HCT116 (cell line): ENCODE measurements around the gene LPAR1. TPM values are rescaled to one million over a fixed set of nuclear protein-coding genes. Genes with fewer than 3 reads are reported as not detected.

Experiments
- ATAC-seq: fragments of 200-7000 bp; cut with Tn5 transposase; 2 replicates; pipeline ENCODE4 v1.9.1; 2020; ENCODE audit warnings: mild to moderate bottlenecking, moderate library complexity
- BruUV-seq: library from RNA; stranded (reverse); fragments of 400-500 nt; replicated peaks from 2 replicates; lab custom pipeline; 2021; lab: Mats Ljungman, UMichigan
- CTCF ChIA-PET: fragments of 300-600 bp; sonication (Branson Sonifier 250); formaldehyde crosslinking; loops from one replicate; lab custom pipeline; 2021; ENCODE audit warnings: antibody characterized with exemption; lab: Charles Lee
- POLR2A ChIA-PET: fragments of 300-600, 350-600 bp; sonication (Branson Sonifier 250); formaldehyde crosslinking; loops from one replicate; lab custom pipeline; 2021; ENCODE audit warnings: antibody characterized with exemption; lab: Charles Lee
- RAD21 ChIA-PET, 2 experiments: fragments of 300-600 bp; sonication (Branson Sonifier 250); formaldehyde crosslinking; loops; one replicate each; lab custom pipeline; 2023; ENCODE audit warnings: low total read pairs in 2 of 2; ENCODE audit not compliant: uncharacterized antibody in 2 of 2, unreplicated experiment in 2 of 2, low non-redundant PET in 1 of 2; lab: Charles Lee
- DNase-seq: peaks from one replicate; pipeline ENCODE4 v3.0.0-alpha.2; 2010; ENCODE audit warnings: low read depth, low spot score
- H2AFZ ChIP-seq: fragments of 200-600 bp; shearing (Covaris generic), sonication (generic); 2 replicates; pipeline ENCODE4 v1.6.1; 2017; ENCODE audit warnings: low read depth, mixed run types, mixed read lengths, antibody characterized with exemption, low read length; ENCODE audit not compliant: poor library complexity, severe bottlenecking
- H3K27ac ChIP-seq: 2 replicates; pipeline ENCODE4 v1.5.1; 2012; ENCODE audit warnings: low read depth, low read length
- H3K27me3 ChIP-seq: fragments of 200-600 bp; sonication (generic); 2 replicates; pipeline ENCODE4 v1.6.1; 2016; ENCODE audit warnings: mixed run types, low read length, mixed read lengths; ENCODE audit not compliant: insufficient read depth
- H3K36me3 ChIP-seq, 2 experiments: fragments of 200-500 bp in 1 of 2; fragments of 200-600 bp in 1 of 2; sonication (Bioruptor generic) in 1 of 2; sonication (generic) in 1 of 2; 2 replicates each; pipeline versions ENCODE4 v1.5.1 to v1.6.1; 2014 to 2016; ENCODE audit warnings: low read length in 2 of 2, inconsistent platforms in 1 of 2, mixed read lengths in 1 of 2, mixed run types in 1 of 2; ENCODE audit not compliant: insufficient read depth in 2 of 2, control insufficient read depth in 1 of 2
- H3K4me1 ChIP-seq, 2 experiments: fragments of 200-600 bp in 1 of 2; sonication (generic) in 1 of 2; 2 replicates each; pipeline versions ENCODE4 v1.5.1 to v1.6.1; 2012 to 2017; ENCODE audit warnings: low read length in 2 of 2, inconsistent platforms in 1 of 2, mild to moderate bottlenecking in 1 of 2, mixed read lengths in 1 of 2, mixed run types in 1 of 2, moderate library complexity in 1 of 2; ENCODE audit not compliant: insufficient read depth in 2 of 2, control insufficient read depth in 1 of 2
- H3K4me2 ChIP-seq: fragments of 200-600 bp; sonication (generic); 2 replicates; pipeline ENCODE4 v1.6.1; 2017; ENCODE audit warnings: mixed run types, low read length, mixed read lengths
- H3K4me3 ChIP-seq, 2 experiments: fragments of 200-600 bp in 1 of 2; sonication (generic) in 1 of 2; replicated peaks in 1 of 2; 2 replicates each; pipeline ENCODE4 v1.5.1; 2011 to 2016; ENCODE audit warnings: low read length in 2 of 2, control low read depth in 1 of 2, low read depth in 1 of 2, mild to moderate bottlenecking in 1 of 2, mixed read lengths in 1 of 2, mixed run types in 1 of 2
- H3K79me2 ChIP-seq: fragments of 200-600 bp; sonication (generic); 2 replicates; pipeline ENCODE4 v1.6.1; 2017; ENCODE audit warnings: mild to moderate bottlenecking, mixed run types, low read length, moderate library complexity, mixed read lengths; ENCODE audit not compliant: insufficient read depth
- H3K9ac ChIP-seq: fragments of 200-600 bp; sonication (generic); 2 replicates; pipeline ENCODE4 v1.6.1; 2016; ENCODE audit warnings: low read length, mixed read lengths
- H3K9me2 ChIP-seq: fragments of 200-600 bp; sonication (generic), shearing (Covaris generic); 2 replicates; pipeline ENCODE4 v1.6.1; 2017; ENCODE audit warnings: mixed run types, mild to moderate bottlenecking, moderate library complexity; ENCODE audit not compliant: insufficient read depth
- H3K9me3 ChIP-seq, 2 experiments: fragments of 200-500 bp in 1 of 2; fragments of 200-600 bp in 1 of 2; sonication (Bioruptor generic) in 1 of 2; sonication (generic) in 1 of 2; 2 replicates each; pipeline ENCODE4 v1.6.1; 2014 to 2017; ENCODE audit warnings: low read length in 2 of 2, mixed read lengths in 2 of 2, inconsistent platforms in 1 of 2, low read depth in 1 of 2, mild to moderate bottlenecking in 1 of 2, mixed run types in 1 of 2, moderate library complexity in 1 of 2; ENCODE audit not compliant: control insufficient read depth in 1 of 2, insufficient read depth in 1 of 2
- H4K20me1 ChIP-seq: fragments of 200-600 bp; sonication (generic), shearing (Covaris generic); 2 replicates; pipeline ENCODE4 v1.6.1; 2017; ENCODE audit warnings: mixed run types, mild to moderate bottlenecking, moderate library complexity; ENCODE audit not compliant: insufficient read depth
- ATF3 ChIP-seq: IDR thresholded peaks from 2 replicates; pipeline ENCODE4 v1.6.1; 2012
- CEBPB ChIP-seq: IDR thresholded peaks from 2 replicates; pipeline ENCODE4 v1.6.1; 2012; ENCODE audit warnings: low read depth
- JUND ChIP-seq: IDR thresholded peaks from 2 replicates; pipeline ENCODE4 v1.6.1; 2012
- MAX ChIP-seq: IDR thresholded peaks from 2 replicates; pipeline ENCODE4 v1.6.1; 2012
- RAD21 ChIP-seq: IDR thresholded peaks from 2 replicates; pipeline ENCODE4 v1.6.1; 2012; ENCODE audit warnings: low read depth, mild to moderate bottlenecking
- SIN3A ChIP-seq: IDR thresholded peaks from 2 replicates; pipeline ENCODE4 v1.6.1; 2012; ENCODE audit warnings: low read depth
- ZBTB33 ChIP-seq: IDR thresholded peaks from 2 replicates; pipeline ENCODE4 v1.6.1; 2011; ENCODE audit warnings: mild to moderate bottlenecking, low read length, moderate library complexity; ENCODE audit not compliant: insufficient replicate concordance; ENCODE audit errors: extremely low read depth
- ZNF274 ChIP-seq: fragments of 200-500 bp; sonication (Bioruptor generic); IDR thresholded peaks from 2 replicates; pipeline ENCODE4 v1.6.1; 2014; ENCODE audit warnings: mild to moderate bottlenecking, low read depth, low read length, inconsistent platforms
- intact Hi-C: fragments of 100-400 bp; cut with micrococcal nuclease; formaldehyde crosslinking; loops from 2 replicates; pipeline ENCODE4 v1.10.0; 2022
- total RNA-seq: library from RNA; stranded (reverse); gene quantifications from one replicate; pipeline ENCODE4 v1.2.1, GENCODE V29; 2021; ENCODE audit not compliant: unreplicated experiment

Gene LPAR1
- total RNA-seq, 1 experiment from 2014 or later, result 7.4 TPM

- CTCF ChIA-PET, result no interaction called here
Measured at GRCh38 chr9:111027798-111028197, 10.5 kb downstream of the LPAR1 start.

More at GRCh38 chr9:111027798-111028197, 10.5 kb downstream of the LPAR1 start:
- RAD21 ChIA-PET, result no interaction called here
- H3K36me3 ChIP-seq, result no peaks in the 10 kb centered on the region
- no peaks in the 10 kb centered on the region for H3K9me3 ChIP-seq
- ATAC-seq (no peak), DNase-seq (no peak)
- H2AFZ ChIP-seq, result no peak overlapping the region
- H3K4me1 ChIP-seq, result no peaks in the 10 kb centered on the region
- no peaks in the 10 kb centered on the region for H3K79me2 ChIP-seq
- no peaks in the 10 kb centered on the region for H3K9me2 ChIP-seq
- no peak overlapping the region for H3K4me3 ChIP-seq
- no peak overlapping the region for H3K4me2 ChIP-seq
- no peak for TF ChIP-seq ZNF274
- no peak for TF ChIP-seq SIN3A
- no peak for TF ChIP-seq RAD21
- TF ChIP-seq ATF3, result no peak
- TF ChIP-seq JUND, result no peak
- no peak for TF ChIP-seq MAX
- TF ChIP-seq ZBTB33, result no peak
- no peak for TF ChIP-seq CEBPB
- TF ChIP-seq, all 23 proteins: peak for 0
- POLR2A ChIA-PET, result no interaction called here
- no TSS peak for BruUV-seq
- intact Hi-C loops, result no loop called here
- Histone ChIP-seq H3K27ac (no peak overlapping the region), H3K27me3 (no peaks in the 10 kb centered on the region), H4K20me1 (no peaks in the 10 kb centered on the region), H3K9ac (no peak overlapping the region)
